Inflammatory macrophage treated with lipopolysaccharide for 4 hours (primary cell): ENCODE measurements around the gene TMEM52.
A peak's percentile ranks its signal among the peaks of the same experiment; 100 is the strongest.
"Not testable (repeated sequence)": the region's sequence is repeated elsewhere in the genome, so short reads cannot be mapped to it uniquely, and the experiment has no call there.

Experiments used
- DNase-seq: peaks from one replicate; pipeline ENCODE4 v3.0.0-alpha.2; 2020

The TMEM52 gene

DNA sequence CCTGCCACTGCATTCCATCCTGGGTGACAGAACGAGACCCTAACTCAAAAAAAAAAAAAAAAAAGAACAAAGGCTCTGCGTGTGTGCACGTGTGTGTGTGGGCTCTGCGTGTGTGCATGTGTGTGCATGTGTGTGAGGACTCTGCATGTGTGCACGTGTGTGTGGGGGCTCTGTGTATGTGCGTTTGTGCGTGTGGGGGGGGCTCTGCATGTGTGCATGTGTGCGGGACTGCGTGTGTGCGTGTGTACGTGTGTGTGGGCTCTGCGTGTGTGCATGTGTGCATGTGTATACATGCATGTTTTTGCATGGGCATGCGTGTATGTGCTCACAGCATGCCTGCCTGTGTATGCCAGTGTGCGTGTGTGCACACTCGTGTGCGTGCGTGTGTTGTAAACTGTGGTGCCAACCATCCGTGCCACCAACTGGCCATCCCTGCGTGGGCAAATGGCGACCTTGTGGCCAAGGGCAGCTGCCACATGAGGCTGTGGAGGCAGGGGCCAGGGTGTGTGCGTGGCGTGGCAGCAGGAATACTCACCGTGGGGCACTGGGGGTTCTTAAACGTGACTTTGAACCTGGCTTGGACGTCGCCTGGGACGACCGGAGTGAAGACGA, 26.8 kb upstream of the TMEM52 start:
- no peak for DNase-seq

DNA sequence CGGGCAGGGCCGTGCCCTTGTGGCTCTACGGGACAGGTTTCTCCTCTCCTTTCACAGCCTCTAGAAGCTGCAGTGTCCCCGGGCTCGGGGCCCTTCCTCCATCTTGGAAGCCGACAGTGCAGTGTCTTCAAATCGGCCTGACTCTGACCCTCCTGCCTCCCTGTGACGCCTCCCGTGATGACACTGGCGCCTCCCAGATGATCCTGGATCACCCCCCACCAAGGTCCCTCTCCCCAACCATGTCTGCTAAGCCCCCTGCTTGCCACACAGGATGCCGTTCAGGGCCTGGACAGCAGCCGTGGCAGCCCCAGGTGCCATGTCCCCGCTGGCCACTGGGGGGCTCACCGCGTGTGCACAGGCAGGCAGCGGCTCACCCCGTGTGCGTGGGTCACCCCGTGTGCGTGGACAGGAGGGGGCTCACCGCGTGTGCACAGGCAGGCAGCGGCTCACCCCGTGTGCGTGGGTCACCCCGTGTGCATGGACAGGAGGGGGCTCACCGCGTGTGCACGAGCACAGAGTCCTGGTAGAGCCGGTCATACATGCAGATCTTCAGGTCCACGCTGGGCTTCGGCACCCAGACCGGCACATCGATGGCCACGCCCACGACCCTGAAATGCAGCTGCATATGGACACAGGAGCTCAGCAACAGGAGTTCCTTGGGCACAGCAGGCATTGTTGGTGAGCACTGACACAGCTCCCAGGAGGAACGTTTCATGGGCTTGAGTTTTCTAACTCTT, 24.9 kb upstream of the TMEM52 start:
- peak; percentile 34 for DNase-seq

DNA sequence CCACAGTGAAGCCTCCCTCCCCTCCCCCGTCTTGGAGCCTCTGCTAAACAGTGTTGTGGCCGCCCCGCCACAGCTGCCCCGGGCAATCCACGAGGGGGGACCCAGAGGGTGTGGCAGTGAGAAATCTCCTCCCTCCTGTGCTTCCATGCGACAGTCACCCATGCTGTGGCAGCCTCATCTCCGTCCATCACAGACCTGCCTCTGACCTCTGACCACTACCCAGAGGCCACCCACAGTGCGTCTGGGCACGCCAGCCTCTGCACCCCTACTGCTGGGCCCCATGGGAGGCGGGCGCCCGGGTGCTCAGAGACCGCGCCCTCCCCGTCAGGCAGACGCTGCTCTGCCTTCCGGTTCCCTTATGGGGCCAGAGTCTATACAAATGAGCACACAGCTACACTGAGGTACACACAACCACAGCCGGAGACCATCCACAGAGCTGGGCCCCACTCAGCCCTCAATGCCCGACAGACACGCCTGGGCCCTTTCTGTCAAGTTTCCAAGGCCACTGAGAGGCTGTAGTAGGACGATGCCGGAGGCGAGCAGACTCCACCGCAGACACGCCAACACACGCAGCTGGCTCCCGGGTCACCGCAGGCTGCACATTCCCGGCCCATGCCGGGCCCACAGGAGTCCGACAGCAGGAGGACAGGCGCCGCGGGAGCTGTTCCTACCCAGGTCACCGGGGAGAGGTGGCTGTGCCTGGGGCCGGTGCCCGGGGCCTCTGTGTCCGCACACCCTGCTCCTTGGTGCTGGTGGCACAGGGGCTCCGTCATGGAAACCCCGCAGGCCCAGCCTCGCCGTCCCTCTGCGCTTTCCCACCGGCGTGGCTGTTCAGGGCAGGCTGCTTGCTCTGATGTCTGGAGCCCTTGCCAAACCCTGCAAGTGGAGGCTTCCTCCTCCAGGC, 23.9 kb upstream of the TMEM52 start:
- DNase-seq = no peak

DNA sequence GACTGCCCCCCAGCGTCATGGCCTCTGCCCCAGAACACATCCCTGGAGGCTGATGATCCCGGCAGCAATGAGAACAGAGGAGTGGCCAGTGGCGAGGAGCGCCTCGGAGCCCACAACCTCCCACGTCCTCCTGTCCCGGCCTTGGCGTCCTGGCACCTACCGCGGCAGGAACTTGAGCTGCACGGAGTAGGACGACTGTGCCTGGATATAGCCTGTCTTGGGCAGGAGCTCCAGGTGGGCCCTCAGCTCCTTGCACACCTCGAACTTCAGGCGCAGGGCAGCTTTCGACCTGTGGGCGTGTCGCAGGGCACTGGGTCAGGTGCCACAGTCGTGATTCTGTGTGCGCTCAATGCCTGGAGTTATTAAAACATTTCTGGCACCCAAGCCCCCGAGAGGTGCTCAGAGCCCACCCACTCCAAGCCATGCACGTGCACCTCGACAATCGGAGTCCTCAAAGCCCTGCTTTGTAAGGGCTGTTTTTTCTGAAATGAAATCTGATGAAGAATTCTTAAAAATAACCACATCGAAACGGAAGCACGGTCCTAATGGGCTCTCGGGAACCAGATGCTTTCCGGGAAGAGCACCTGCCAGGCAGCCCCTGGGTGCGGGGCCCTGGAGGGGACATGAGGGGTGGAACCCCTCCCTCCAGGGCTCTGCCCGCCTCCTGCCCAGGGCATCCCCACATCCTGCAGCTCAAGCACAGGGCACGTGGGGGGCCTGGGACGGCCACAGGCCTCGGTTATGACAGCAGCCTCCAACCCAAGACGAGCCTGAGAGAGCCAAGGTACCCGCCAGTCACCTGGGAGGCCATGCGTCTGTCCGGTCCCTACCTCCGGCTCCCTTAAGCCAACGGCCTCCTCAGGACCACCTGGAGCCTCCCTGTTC, 23.0 kb upstream of the TMEM52 start:
- DNase-seq = no peak

DNA sequence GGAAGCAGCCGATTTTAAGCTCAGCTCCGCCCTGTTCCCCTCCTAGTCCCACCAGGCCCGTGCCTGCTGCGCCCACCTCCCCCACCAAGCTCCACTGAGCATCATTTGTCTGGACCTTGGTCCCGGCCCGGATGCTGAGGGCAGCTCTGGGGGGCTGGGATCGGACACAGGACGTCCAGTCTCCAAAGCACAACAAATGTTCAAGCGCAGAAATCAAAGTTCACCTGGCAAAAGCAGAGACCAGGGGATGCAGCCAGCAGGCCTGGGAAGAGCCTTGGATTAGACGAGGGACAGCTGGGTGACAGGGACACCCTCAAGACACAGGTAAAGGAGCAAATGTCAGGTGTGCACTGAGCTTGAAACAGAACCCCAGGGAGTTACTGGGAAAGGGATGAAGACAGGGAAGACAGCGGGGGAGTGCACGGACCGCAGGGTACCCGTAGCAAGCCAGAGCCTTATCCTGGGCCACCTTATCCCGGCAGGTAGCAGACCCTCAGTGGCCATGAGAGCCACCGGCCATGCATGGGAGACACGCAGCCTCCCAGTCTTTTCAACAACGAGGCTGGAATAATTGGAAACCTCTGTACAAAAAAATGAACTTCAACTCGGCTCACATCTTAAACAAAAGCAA, 22.2 kb upstream of the TMEM52 start:
- no peak for DNase-seq

DNA sequence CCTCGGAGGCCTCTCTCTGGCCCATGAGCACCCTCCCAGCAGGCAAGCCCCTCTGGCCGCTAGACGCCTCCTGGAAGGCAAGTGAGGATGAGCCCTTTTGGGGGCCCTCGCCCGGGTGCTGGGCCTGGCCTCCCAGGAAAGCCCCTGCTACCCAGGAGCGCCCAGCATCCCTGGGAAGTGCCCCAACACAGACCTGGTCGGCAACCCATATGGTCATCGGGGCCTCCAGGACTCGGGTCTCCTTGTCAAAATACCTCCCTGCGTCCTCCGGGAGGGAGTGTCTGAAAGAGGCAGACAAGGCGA, 21.0 kb upstream of the TMEM52 start:
- no peak for DNase-seq

DNA sequence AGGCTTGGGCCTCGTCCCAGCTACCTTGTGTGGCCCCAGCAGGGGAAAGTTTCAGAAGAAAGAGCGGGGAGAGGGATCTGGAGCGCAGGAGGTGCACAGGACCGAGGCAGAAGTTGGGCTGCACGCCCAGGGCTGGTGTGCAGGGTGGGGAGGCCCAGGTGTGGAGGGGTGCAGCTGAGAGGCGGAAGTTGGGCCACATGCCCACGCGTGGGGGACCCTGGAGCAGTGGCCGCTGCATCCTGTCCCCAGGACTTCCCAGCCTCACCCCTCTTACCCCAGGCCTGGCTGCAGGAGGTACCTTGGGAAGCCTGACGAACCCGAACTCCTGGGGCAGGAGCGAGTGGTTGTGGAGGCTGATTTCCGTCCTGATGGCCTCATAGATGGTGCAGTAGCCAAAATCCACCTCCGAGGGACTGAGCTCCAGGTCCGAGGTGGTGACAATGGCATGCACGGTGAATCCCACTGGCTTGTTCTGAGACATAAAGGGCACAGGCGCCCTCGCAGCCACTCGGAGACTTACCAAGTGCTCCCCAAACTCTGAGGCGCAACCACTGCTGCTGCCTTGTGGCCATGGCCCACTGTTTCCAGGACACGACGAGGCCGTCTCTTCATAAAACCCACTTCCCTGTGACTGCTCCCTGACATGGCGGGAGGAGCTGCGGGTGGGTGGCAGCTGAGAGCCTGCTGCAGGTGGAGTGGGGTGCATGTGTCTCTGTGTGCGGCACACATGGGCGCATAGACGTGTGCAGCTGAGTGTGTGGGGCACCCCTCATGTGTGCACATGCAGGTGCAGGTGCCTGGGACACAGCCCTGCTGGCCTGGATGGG, 20.4 kb upstream of the TMEM52 start:
- DNase-seq = no peak

DNA sequence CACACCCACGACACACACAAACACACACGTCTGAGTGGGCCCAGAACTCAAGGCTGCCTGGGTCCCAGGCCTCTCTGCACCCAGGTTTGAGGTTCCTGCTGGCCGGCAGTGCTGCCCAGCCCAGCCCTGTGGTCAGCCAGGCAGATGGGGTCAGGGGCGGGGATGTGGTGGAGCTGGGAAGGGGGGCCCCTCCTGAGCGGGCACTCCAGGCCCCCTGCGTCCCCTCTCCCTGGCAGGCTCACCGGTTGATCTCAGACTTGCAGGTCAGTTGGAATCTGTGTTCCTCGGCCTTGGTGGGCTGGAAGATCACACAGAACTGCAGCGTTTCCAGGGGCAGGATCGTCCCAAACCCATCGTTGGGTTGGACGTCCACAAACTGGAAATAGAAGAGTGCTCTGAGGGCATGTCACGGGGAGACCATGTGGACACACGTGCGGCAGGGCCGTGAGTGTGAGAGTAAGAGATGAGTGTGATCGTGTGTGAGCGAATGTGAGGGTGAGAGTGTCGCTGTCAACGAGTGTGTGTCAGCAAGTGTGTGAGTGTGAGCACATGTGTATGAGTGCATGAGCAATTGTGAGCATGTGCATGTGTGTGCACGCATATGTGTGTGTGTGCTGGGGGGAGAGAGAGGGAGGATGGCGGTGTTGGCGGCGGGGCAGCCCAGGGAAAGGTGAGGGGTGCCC, 19.7 kb upstream of the TMEM52 start:
- no peak for DNase-seq

DNA sequence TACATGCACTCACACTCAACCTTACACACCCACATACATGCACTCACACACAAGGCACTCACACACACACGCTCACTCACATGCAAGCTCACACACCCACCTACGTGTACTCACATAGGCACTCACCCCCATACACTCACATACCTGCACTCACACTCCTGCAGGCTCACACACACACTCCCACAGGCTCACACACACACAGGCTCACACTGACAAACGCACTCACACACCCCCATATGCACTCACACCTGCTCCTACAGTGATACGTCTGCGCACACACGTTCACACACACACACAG, 19.1 kb upstream of the TMEM52 start:
- DNase-seq = no peak

DNA sequence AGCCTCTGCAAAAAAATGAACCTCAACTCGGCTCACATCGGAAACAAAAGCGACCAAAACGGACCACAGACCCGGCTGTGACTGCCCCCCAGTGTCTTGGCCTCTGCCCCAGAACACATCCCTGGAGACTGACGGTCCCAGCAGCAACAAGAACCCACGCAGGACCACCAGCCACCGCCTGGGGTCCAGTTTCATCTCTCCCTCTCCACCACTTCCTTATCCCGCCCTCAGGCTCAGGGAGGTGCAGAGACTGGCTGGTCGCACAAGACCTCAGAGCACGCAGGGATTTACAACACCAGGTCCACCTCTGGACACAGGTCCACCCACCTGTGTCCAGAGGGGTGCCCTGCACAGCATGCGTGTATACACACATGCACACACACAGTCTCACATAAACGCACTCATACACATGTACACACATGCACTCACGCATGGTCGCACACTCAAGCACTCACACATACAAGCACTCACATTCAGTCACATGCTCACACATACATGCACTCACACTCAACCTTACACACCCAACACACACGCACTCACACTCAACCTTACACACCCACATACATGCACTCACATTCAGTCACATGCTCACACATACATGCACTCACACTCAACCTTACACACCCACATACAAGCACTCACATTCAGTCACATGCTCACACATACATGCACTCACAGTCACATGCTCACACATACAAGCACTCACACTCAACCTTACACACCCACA, 18.6 kb upstream of the TMEM52 start:
- DNase-seq = no peak

DNA sequence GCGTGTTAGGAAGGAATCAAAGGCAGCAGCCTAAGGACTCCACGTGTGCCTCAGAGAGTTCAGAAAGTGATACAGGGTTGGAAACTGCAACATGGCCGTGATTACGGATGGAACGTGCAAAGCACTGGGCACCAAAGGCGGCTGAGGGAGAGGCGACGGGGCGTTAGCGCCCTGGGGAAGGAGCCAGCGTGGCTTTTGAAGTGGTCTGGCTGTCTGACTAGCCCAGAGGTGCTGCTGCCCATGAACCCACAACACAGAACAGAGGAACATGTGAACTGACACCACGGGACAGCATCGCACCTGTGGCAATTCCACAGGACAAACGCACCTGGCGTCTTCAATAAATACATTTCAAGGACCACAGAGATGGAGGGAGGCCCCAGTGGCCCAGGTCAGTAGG, 18.0 kb upstream of the TMEM52 start:
- no peak for DNase-seq

DNA sequence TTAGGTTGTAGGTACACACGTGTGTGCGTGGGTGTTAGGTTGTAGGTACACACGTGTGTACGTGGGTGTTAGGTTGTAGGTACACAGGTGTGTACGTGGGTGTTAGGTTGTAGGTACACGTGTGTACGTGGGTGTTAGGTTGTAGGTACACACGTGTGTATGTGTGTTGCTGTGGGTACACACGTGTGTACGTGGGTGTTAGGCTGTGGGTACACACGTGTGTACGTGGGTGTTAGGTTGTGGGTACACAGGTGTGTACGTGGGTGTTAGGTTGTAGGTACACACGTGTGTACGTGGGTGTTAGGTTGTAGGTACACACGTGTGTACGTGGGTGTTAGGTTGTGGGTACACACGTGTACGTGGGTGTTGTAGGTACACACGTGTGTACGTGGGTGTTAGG, 15.8 kb upstream of the TMEM52 start:
- DNase-seq = not testable (repeated sequence)

DNA sequence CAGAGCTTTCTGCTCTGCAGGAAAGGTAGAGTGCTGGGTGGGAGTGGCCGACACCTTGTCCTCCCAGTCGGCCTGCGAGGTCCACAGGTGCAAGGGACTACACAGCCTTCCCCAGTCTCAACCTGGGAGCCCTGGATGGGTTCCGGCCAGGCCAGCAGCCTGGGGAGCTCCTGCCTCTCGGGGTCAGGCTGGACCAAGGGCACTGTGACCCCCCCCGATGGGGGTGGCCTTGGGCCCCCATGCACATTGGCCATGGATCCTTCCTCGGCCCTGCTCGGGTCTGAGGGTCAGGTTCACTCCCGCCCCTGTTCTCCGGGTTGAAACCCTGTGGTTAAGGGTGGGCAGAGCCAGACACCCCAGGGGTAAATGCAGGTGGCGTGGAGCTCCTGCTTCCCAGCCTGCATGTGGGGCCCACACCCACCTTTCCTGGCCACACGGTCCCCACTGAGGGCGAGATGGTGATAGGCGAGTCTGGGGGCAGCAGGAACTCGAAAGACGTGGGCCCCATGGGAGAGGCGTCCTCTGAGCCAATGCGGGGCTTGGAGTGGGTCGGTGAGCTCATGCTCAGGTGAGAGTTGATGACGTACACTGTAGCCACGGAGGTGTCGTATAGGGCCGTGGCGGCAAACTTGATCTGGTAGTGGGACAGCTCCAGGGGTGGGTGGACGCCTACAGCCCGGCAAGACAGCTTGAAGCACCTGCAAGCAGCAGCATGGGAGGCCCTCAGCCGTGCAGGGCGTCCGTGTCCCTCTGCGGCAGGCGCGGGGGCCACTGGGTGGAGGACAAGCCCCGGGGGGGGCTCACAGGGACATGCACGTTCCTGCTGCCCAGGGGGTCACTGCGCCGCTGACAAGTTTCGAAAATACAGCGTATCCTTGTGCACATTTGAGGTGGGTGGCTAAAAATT, 10.8 kb upstream of the TMEM52 start:
- no peak for DNase-seq

DNA sequence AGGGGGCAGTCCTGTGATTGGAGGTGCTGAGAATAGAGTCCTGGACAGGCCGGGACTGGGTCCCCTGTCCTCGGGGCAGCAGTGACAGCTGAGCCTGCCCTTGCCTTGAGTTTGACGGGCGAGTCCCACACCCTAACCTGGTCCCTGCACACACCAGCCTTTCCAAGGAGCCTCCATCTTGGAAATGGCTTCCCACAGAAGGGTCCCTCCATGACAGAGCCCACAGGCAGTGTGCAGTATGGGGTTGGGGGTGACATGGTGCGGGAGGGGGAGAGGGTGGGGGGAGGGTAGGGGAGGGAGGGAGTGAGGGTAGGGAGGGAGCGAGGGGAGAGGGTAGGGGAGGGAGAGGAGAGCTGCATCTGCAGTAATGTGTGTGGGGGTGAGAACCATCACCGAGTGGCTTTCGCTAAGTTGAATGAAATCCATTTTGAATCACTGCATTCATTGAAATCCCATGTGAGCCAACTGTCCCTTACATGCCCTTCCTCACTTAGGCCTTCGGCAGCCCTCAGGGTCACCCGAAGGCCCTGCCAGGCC, 10.1 kb upstream of the TMEM52 start:
- DNase-seq = no peak

DNA sequence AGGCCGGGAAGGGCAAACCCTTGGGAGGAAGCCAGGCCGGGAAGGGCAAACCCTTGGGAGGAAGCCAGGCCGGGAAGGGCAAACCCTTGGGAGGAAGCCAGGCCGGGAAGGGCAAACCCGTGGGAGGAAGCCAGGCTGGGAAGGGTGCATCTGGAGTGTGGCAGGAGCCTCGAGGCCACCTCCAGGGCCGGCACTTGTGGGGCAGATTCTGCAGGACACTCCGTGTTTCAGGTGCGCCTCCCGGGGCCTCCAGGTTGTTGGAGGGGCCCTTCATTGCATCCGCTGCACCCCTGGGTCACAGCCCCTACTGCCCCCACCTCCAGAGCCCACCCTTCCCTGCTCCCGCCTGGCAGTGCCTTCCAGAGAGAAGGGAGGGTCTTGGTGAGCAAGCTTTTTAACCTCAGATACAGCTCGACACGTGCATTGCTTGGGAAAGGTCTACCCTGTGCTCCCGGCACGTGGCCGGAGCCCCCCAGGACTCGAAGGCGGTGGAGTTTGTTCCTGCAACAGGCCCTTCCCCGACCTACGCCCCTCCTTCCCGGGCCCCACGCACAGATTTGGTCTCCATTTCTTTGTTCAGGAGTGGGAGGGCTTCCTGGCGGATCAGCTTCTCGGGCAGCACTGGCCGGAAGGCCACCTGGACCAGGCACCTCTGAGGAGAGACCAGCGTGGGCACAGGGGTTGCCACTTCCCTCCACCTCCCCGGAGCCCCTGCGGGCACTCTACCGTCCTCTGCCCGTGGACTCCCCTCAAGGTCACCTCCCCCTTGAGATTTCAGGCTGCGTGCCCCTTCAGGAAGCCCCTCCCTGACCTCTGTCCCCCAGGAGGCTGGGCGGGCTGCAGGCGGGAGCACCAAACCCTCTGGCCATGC, 9.4 kb upstream of the TMEM52 start:
- DNase-seq = no peak

DNA sequence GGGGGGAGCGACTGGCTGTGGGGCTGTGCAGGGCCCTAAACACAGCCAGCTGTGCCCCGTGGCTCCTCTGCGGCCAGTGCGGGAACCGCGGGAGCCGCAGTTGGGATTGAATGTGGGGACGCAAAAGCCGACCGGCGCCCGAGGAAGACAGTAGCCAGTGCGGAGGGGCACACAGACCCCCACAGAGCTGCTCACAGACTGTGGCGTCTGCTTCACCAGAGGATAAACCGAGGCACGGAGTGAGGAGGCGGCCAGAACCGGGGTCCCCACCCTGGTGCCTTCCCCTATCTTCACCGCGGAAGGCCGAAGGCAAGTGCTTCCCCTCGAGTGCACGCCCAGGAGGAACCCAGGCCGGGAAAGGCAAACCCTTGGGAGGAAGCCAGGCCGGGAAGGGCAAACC, 8.7 kb upstream of the TMEM52 start:
- no peak for DNase-seq

DNA sequence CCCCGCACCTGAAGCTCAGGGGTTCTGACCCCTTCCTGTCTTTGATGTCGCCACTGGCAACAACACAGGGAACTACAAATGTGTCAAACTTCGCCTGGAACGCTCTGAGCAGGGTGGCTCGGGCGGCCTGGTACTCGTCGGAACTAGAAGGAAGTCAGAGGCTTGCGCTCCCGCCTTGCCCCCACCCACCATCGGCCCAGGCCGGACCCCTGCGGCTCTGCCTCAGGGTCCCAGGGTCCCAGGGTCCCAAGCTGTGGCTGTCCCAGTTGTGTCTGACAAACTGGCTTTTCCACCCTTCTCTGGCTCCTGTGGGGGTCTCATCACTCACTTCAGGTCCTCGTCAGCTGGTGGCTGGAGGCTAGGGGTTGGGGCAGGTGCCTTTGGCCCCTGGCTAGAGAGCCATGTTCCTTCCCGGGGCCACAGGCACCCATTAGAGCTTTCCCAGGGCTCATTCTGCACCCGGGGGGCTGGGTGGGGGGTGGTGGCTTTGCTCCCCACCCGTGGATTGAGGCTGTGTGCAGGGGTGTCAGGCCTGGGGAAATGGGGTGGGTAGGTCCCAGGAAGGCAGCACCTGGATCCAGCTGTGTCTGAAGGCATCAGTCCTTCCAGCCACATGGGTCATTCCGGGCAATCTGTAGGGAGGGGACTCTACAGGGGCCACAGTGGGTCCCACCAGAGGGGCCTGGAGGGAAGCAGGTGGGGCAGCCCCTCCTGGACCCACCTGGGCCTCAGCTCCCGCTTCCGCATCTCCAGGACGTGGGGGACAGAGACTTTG, 8.0 kb upstream of the TMEM52 start:
- DNase-seq = no peak
